Measurements from ENCODE around the gene OXCT2. TPM values are rescaled to one million over a fixed set of nuclear protein-coding genes. Genes with fewer than 3 reads are reported as not detected.
A peak's percentile ranks its signal among the peaks of the same experiment; 100 is the strongest.

The OXCT2 gene
- total RNA-seq, 1 donor from 2014 or later: 2.1 TPM

DNA sequence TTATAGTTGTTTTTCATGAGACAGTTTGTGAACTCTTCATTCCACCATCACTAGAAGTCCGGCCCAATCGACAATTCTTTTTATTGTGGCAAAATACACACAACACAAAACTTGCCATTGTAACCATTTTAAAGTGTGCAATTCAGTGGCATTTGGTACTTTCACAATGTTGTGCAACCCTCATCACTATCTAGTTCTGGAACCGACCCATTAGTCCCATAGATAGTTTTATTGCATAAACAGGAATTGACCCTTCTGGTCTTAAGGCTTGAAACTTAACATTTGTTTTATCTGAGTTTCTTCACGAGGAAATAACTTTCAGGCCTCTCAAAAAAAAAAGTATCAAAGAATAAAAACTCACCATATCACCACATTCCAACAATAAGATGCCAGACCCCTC, 41.3 kb downstream of the OXCT2 start:
- TF ChIP-seq EZH2 (IDR thresholded peaks at IDR 0.05) (no peak), EZH2phosphoT487 (IDR thresholded peaks at IDR 0.05) (no peak)
- TF ChIP-seq, protein P1, sequence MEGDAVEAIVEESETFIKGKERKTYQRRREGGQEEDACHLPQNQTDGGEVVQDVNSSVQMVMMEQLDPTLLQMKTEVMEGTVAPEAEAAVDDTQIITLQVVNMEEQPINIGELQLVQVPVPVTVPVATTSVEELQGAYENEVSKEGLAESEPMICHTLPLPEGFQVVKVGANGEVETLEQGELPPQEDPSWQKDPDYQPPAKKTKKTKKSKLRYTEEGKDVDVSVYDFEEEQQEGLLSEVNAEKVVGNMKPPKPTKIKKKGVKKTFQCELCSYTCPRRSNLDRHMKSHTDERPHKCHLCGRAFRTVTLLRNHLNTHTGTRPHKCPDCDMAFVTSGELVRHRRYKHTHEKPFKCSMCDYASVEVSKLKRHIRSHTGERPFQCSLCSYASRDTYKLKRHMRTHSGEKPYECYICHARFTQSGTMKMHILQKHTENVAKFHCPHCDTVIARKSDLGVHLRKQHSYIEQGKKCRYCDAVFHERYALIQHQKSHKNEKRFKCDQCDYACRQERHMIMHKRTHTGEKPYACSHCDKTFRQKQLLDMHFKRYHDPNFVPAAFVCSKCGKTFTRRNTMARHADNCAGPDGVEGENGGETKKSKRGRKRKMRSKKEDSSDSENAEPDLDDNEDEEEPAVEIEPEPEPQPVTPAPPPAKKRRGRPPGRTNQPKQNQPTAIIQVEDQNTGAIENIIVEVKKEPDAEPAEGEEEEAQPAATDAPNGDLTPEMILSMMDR (IDR thresholded peaks at IDR 0.05): no peak

GRCh38 chr1:39729030-39729429, 42.1 kb downstream of the OXCT2 start:
- no peak overlapping the region for H3K9ac ChIP-seq
- H2AFZ ChIP-seq (replicated peaks): peak overlapping the region; percentile 6
- H3K36me3 ChIP-seq: no peaks in the 10 kb centered on the region
- peaks cover 100% of the 10 kb centered on the region for H3K27me3 ChIP-seq
- H3K9me3 ChIP-seq (ENCODE audit: low read depth): no peaks in the 10 kb centered on the region
- Mint-ChIP-seq H3K4me1 (peaks cover 3% of the 10 kb centered on the region), H3K27ac (no peak overlapping the region), H3K9me3 (no peaks in the 10 kb centered on the region), H3K36me3 (no peaks in the 10 kb centered on the region), H3K4me3 (no peak overlapping the region), H3K27me3 (ENCODE audit: insufficient read depth, low read depth) (peaks cover 37% of the 10 kb centered on the region)
- H3K4me3 ChIP-seq: no peak overlapping the region
- H3F3A ChIP-seq (ENCODE audit: low read depth): no peaks in the 10 kb centered on the region
- H4K20me1 ChIP-seq (ENCODE audit: low read depth): no peaks in the 10 kb centered on the region
- DNase-seq (ENCODE audit: low spot score): no peak
- no peaks in the 10 kb centered on the region for H3K79me2 ChIP-seq (ENCODE audit: low read depth)
- no peak for TF ChIP-seq EZH2phosphoT487 (IDR thresholded peaks at IDR 0.05)
- TF ChIP-seq EZH2 (IDR thresholded peaks at IDR 0.05): no peak
- TF ChIP-seq, protein P1 (IDR thresholded peaks at IDR 0.05): no peak
- H3K4me2 ChIP-seq: no peak overlapping the region
- no peak overlapping the region for H3K27ac ChIP-seq
- no peaks in the 10 kb centered on the region for H3K4me1 ChIP-seq

More for the DNA sequence above, 41.3 kb downstream of the OXCT2 start:
- H3K9ac ChIP-seq: no peak overlapping the region
- H3K4me1 ChIP-seq: no peaks in the 10 kb centered on the region
- H3K9me3 ChIP-seq (ENCODE audit: low read depth): no peaks in the 10 kb centered on the region
- no peaks in the 10 kb centered on the region for H4K20me1 ChIP-seq (ENCODE audit: low read depth)
- peaks cover 35% of the 10 kb centered on the region for H3K27me3 Mint-ChIP-seq (ENCODE audit: insufficient read depth, low read depth)
- no peak overlapping the region for H3K27ac Mint-ChIP-seq
- no peak for DNase-seq (ENCODE audit: low spot score)
- peaks cover 3% of the 10 kb centered on the region for H3K4me1 Mint-ChIP-seq
- H2AFZ ChIP-seq (replicated peaks): no peak overlapping the region
- H3K27me3 ChIP-seq: peaks cover 100% of the 10 kb centered on the region
- H3K9me3 Mint-ChIP-seq: no peaks in the 10 kb centered on the region
- H3F3A ChIP-seq (ENCODE audit: low read depth): no peaks in the 10 kb centered on the region
- H3K4me2 ChIP-seq: no peak overlapping the region
- H3K36me3 ChIP-seq: no peaks in the 10 kb centered on the region
- H3K36me3 Mint-ChIP-seq: no peaks in the 10 kb centered on the region
- H3K79me2 ChIP-seq (ENCODE audit: low read depth): no peaks in the 10 kb centered on the region
- no peak overlapping the region for H3K4me3 ChIP-seq
- no peak overlapping the region for H3K27ac ChIP-seq
- H3K4me3 Mint-ChIP-seq: no peak overlapping the region

- Histone ChIP-seq H3K27ac (no peak overlapping the region), H3K79me2 (ENCODE audit: low read depth) (no peaks in the 10 kb centered on the region), H3K27me3 (peaks cover 100% of the 10 kb centered on the region), H3F3A (ENCODE audit: low read depth) (no peaks in the 10 kb centered on the region), H3K4me3 (no peak overlapping the region), H3K9ac (no peak overlapping the region), H3K4me2 (no peak overlapping the region), H2AFZ (replicated peaks) (no peak overlapping the region), H3K36me3 (no peaks in the 10 kb centered on the region), H4K20me1 (ENCODE audit: low read depth) (no peaks in the 10 kb centered on the region), H3K4me1 (no peaks in the 10 kb centered on the region), H3K9me3 (ENCODE audit: low read depth) (no peaks in the 10 kb centered on the region)
- Mint-ChIP-seq H3K4me3 (no peak overlapping the region), H3K36me3 (no peaks in the 10 kb centered on the region), H3K9me3 (no peaks in the 10 kb centered on the region), H3K27ac (no peak overlapping the region), H3K27me3 (ENCODE audit: insufficient read depth, low read depth) (peaks cover 38% of the 10 kb centered on the region), H3K4me1 (no peaks in the 10 kb centered on the region)
- no peak for DNase-seq (ENCODE audit: low spot score)
- TF ChIP-seq EZH2phosphoT487 (IDR thresholded peaks at IDR 0.05) (no peak), EZH2 (IDR thresholded peaks at IDR 0.05) (no peak)
- TF ChIP-seq, protein P1 (IDR thresholded peaks at IDR 0.05): no peak
Observed at GRCh38 chr1:39727932-39728317, 43.2 kb downstream of the OXCT2 start.

Data from neural progenitor cell (in vitro differentiated cells).